Fibroblast of the aortic adventitia (primary cell): ENCODE data around the gene RAD51B. TPM values are rescaled to one million over a fixed set of nuclear protein-coding genes. Genes with fewer than 3 reads are reported as not detected.

ENCODE experiments used
- DNase-seq: peaks from one replicate; pipeline ENCODE4 v3.0.0-alpha.2; 2010; ENCODE audit warnings: low read depth
- H3K4me3 ChIP-seq: 2 replicates; pipeline ENCODE4 v1.5.1; 2011; ENCODE audit warnings: low read depth, mild to moderate bottlenecking, control low read depth, low read length, moderate library complexity
- CTCF ChIP-seq: IDR thresholded peaks from 2 replicates; pipeline ENCODE4 v1.5.1; 2011; ENCODE audit warnings: mild to moderate bottlenecking, low read length, control low read depth, inconsistent platforms; ENCODE audit not compliant: insufficient read depth
- total RNA-seq: library from RNA; depleted of rRNA; stranded (reverse); fragments of >200 nt; gene quantifications from 2 replicates; pipeline ENCODE4 v1.2.3, GENCODE V29; 2012; ENCODE audit warnings: low replicate concordance

Gene RAD51B
- total RNA-seq, 1 donor = 28.7 TPM

- DNase-seq = peak; percentile 61
- TF ChIP-seq CTCF = no peak
- no peak overlapping the region for H3K4me3 ChIP-seq
These were observed 645.1 kb downstream of the RAD51B start for GRCh38 chr14:68464711-68465110.

- no peak for TF ChIP-seq CTCF
- H3K4me3 ChIP-seq = peak overlapping the region; percentile 43
- peak; percentile 99 for DNase-seq
These were observed 647.0 kb downstream of the RAD51B start for GRCh38 chr14:68466491-68466977.

- DNase-seq = no peak
- no peak for TF ChIP-seq CTCF
- H3K4me3 ChIP-seq = no peak overlapping the region
These were observed 647.8 kb downstream of the RAD51B start for GRCh38 chr14:68467425-68467824.

GRCh38 chr14:68468437-68469207, 649.0 kb downstream of the RAD51B start:
- peak; percentile 63 for DNase-seq
- no peak overlapping the region for H3K4me3 ChIP-seq
- no peak for TF ChIP-seq CTCF

- no peak overlapping the region for H3K4me3 ChIP-seq
- no peak for TF ChIP-seq CTCF
- DNase-seq = no peak
These were observed 649.7 kb downstream of the RAD51B start for GRCh38 chr14:68469208-68469713.

- no peak for TF ChIP-seq CTCF
- H3K4me3 ChIP-seq = no peak overlapping the region
- DNase-seq = no peak
These were observed 650.8 kb downstream of the RAD51B start for GRCh38 chr14:68470361-68470760.
